C4-2B (cell line): ENCODE measurements around the gene EPB41L3.

Source experiments
- ZFX ChIP-seq: fragments of 450-650 bp; IDR thresholded peaks from 2 replicates; pipeline ENCODE4 v1.6.1; 2017
- TF ChIP-seq, protein P1 (sequence below): fragments of 450-650 bp; conservative IDR thresholded peaks from 2 replicates; pipeline ENCODE4 v1.5.1; 2017; ENCODE audit warnings: mild to moderate bottlenecking

DNA sequence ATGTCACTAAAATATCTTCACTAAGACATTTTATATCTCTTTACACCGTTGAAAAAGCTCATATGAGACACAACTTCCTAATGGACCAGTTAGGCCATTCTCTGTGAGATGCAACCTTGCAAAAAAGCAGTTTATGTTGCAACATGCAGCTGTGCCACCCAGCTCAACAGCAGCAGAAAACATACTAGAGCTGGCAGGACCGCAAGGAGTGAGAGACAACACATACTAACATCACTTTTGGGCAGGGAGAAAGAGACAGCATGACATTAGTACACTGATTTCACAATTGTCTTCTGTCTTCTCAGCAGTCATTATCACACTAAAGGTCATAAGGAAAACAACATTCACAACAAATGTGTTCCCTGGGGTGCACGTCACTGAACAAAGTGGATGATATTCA, 122.9 kb downstream of the EPB41L3 start:
- TF ChIP-seq, protein P1, sequence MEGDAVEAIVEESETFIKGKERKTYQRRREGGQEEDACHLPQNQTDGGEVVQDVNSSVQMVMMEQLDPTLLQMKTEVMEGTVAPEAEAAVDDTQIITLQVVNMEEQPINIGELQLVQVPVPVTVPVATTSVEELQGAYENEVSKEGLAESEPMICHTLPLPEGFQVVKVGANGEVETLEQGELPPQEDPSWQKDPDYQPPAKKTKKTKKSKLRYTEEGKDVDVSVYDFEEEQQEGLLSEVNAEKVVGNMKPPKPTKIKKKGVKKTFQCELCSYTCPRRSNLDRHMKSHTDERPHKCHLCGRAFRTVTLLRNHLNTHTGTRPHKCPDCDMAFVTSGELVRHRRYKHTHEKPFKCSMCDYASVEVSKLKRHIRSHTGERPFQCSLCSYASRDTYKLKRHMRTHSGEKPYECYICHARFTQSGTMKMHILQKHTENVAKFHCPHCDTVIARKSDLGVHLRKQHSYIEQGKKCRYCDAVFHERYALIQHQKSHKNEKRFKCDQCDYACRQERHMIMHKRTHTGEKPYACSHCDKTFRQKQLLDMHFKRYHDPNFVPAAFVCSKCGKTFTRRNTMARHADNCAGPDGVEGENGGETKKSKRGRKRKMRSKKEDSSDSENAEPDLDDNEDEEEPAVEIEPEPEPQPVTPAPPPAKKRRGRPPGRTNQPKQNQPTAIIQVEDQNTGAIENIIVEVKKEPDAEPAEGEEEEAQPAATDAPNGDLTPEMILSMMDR = no peak
- no peak for TF ChIP-seq ZFX
